Measurements from ENCODE around the gene GUCY1A1. TPM values are rescaled to one million over a fixed set of nuclear protein-coding genes. Genes with fewer than 3 reads are reported as not detected.

The GUCY1A1 gene
- total and polyA plus RNA-seq, 2 of the 4 experiments (the other 2 are of a cell fraction): 0.19 to 0.54 TPM

DNA sequence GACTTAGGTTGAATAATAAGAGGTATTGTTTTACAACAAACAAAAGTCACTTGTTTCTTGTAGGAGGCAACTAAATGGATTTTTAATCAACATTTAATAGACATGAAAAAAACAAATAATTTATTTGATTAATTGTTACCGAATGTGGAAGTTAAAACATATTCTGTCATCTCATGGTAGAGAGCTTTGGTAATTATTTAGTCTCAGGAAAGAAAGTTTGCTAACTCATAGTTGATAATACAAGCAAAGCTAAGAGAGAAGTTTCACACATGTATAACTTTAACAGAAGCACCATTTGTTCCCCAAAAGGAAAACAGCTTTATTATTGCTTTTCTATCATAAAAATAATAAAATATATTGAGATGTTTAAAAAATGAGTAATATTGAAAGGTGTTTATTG is 44.9 kb downstream of the GUCY1A1 start:
- H3K79me1 ChIP-seq (ENCODE audit: low read depth in 1 of 2, low read length in 2 of 2): no peaks in the 10 kb centered on the region
- H2BK15ac ChIP-seq (ENCODE audit: low read depth, low read length): no peak overlapping the region
- H3K27me3 ChIP-seq (ENCODE audit: control insufficient read depth, insufficient read depth, low read length): no peaks in the 10 kb centered on the region; the same call in 1 of the 2 replicates
- CTCF ChIA-PET: no interaction called here
- BruUV-seq (replicated peaks): no TSS peak
- H2BK20ac ChIP-seq (ENCODE audit: low read depth, low read length): no peak overlapping the region
- H4K5ac ChIP-seq (ENCODE audit: low read depth, low read length): no peak overlapping the region
- peaks cover 3% of the 10 kb centered on the region; the same call in 1 of the 2 replicates for H3K4me1 ChIP-seq (ENCODE audit: control insufficient read depth, insufficient read depth, low read length)
- H2BK5ac ChIP-seq (ENCODE audit: low read depth, low read length, poor library complexity, severe bottlenecking): no peak overlapping the region
- no peak overlapping the region for H3K4me3 ChIP-seq (ENCODE audit: insufficient read depth, low read depth, low read length)
- ATAC-seq (ENCODE audit: low read depth): no peak
- intact Hi-C loops (cut with micrococcal nuclease) (no loop called here), dilution Hi-C loops (cut with HindIII; ENCODE audit: low sequenced_read_pairs, unreplicated experiment) (no loop called here), in situ Hi-C loops (cut with MboI; ENCODE audit: low sequenced_read_pairs) (no loop called here)
- no CpG with 5 or more reads among the region's 1 CpG for WGBS, 2 experiments (ENCODE audit: extremely low coverage in 2 of 2, insufficient read length in 1 of 2)
- H2AFZ ChIP-seq (replicated peaks; ENCODE audit: low read length, poor library complexity): no peak overlapping the region
- H3K4me2 ChIP-seq (ENCODE audit: low read depth, low read length): no peak overlapping the region
- no peaks in the 10 kb centered on the region for H3K9me3 ChIP-seq (ENCODE audit: control insufficient read depth, insufficient read depth, low read length)
- H4K20me1 ChIP-seq (ENCODE audit: insufficient read depth, low read length): no peaks in the 10 kb centered on the region
- H3K36me3 ChIP-seq (ENCODE audit: control insufficient read depth, insufficient read depth, low read length): no peaks in the 10 kb centered on the region
- no peak for DNase-seq
- no peak overlapping the region for H2AK9ac ChIP-seq (replicated peaks; ENCODE audit: low read depth, low read length, poor library complexity)
- H2BK120ac ChIP-seq (ENCODE audit: low read depth, low read length): no peak overlapping the region
- TF ChIP-seq POLR2A (IDR thresholded peaks at IDR 0.05; ENCODE audit: low read depth, low read length): no peak
- no peak for TF ChIP-seq NFE2L2 (IDR thresholded peaks at IDR 0.05; ENCODE audit: low read depth, low read length)
- TF ChIP-seq RAD21 (IDR thresholded peaks at IDR 0.05; ENCODE audit: low read length): no peak
- TF ChIP-seq BHLHE40 (IDR thresholded peaks at IDR 0.05; ENCODE audit: low read depth, low read length): no peak
- no peak for TF ChIP-seq CEBPB (IDR thresholded peaks at IDR 0.05; ENCODE audit: low read depth, low read length)
- TF ChIP-seq RCOR1 (IDR thresholded peaks at IDR 0.05; ENCODE audit: insufficient replicate concordance, low read length): no peak
- TF ChIP-seq RFX5 (IDR thresholded peaks at IDR 0.05; ENCODE audit: low read depth, low read length): no peak
- TF ChIP-seq, protein P1, sequence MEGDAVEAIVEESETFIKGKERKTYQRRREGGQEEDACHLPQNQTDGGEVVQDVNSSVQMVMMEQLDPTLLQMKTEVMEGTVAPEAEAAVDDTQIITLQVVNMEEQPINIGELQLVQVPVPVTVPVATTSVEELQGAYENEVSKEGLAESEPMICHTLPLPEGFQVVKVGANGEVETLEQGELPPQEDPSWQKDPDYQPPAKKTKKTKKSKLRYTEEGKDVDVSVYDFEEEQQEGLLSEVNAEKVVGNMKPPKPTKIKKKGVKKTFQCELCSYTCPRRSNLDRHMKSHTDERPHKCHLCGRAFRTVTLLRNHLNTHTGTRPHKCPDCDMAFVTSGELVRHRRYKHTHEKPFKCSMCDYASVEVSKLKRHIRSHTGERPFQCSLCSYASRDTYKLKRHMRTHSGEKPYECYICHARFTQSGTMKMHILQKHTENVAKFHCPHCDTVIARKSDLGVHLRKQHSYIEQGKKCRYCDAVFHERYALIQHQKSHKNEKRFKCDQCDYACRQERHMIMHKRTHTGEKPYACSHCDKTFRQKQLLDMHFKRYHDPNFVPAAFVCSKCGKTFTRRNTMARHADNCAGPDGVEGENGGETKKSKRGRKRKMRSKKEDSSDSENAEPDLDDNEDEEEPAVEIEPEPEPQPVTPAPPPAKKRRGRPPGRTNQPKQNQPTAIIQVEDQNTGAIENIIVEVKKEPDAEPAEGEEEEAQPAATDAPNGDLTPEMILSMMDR (conservative IDR thresholded peaks at IDR 0.05; ENCODE audit: low read depth, low read length): no peak
- no peak for TF ChIP-seq MAFK (IDR thresholded peaks at IDR 0.05; ENCODE audit: low read depth, low read length)
- no peak for TF ChIP-seq MAZ (IDR thresholded peaks at IDR 0.05; ENCODE audit: borderline replicate concordance, low read depth, low read length)
- TF ChIP-seq FOS (IDR thresholded peaks at IDR 0.05; ENCODE audit: low read depth, low read length): no peak
- TF ChIP-seq, protein P2, sequence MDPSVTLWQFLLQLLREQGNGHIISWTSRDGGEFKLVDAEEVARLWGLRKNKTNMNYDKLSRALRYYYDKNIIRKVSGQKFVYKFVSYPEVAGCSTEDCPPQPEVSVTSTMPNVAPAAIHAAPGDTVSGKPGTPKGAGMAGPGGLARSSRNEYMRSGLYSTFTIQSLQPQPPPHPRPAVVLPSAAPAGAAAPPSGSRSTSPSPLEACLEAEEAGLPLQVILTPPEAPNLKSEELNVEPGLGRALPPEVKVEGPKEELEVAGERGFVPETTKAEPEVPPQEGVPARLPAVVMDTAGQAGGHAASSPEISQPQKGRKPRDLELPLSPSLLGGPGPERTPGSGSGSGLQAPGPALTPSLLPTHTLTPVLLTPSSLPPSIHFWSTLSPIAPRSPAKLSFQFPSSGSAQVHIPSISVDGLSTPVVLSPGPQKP (IDR thresholded peaks at IDR 0.05; ENCODE audit: borderline replicate concordance, low read depth, low read length): no peak
- no peak for TF ChIP-seq SMC3 (IDR thresholded peaks at IDR 0.05; ENCODE audit: low read depth, low read length)
- TF ChIP-seq, protein P3, sequence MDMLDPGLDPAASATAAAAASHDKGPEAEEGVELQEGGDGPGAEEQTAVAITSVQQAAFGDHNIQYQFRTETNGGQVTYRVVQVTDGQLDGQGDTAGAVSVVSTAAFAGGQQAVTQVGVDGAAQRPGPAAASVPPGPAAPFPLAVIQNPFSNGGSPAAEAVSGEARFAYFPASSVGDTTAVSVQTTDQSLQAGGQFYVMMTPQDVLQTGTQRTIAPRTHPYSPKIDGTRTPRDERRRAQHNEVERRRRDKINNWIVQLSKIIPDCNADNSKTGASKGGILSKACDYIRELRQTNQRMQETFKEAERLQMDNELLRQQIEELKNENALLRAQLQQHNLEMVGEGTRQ (IDR thresholded peaks at IDR 0.05; ENCODE audit: low read depth, low read length): no peak
- no peak for TF ChIP-seq MXI1 (IDR thresholded peaks at IDR 0.05; ENCODE audit: borderline replicate concordance, low read depth, low read length)
- no peak for TF ChIP-seq CHD1 (IDR thresholded peaks at IDR 0.05; ENCODE audit: low read depth, low read length)
- no peak overlapping the region for H4K91ac ChIP-seq (ENCODE audit: insufficient read depth, low read depth, low read length)
- H3K14ac ChIP-seq (replicated peaks; ENCODE audit: low read depth, low read length): no peak overlapping the region
- POLR2A ChIA-PET (ENCODE audit: unreplicated experiment): no interaction called here
- H2AK5ac ChIP-seq (ENCODE audit: low read depth, low read length): no peak overlapping the region
- no peak overlapping the region for H3K9ac ChIP-seq (ENCODE audit: low read depth, low read length)
- H3K23ac ChIP-seq (ENCODE audit: low read depth, low read length): no peak overlapping the region
- H3K4ac ChIP-seq (ENCODE audit: low read depth, low read length): no peak overlapping the region
- H3K56ac ChIP-seq (ENCODE audit: extremely low read depth, insufficient read depth, low read length): no peak overlapping the region
- H3K9me1 ChIP-seq (ENCODE audit: insufficient read depth, low read length): no peaks in the 10 kb centered on the region
- no peak overlapping the region for H3K18ac ChIP-seq (ENCODE audit: low read depth, low read length)
- H3K27ac ChIP-seq (ENCODE audit: insufficient read depth, low read length): no peak overlapping the region
- no peak overlapping the region for H4K8ac ChIP-seq (ENCODE audit: low read depth in 2 of 2, low read length in 2 of 2)
